ENCODE measurements around the gene FGF18. TPM values are rescaled to one million over a fixed set of nuclear protein-coding genes. Genes with fewer than 3 reads are reported as not detected.

Gene FGF18
- total and polyA plus RNA-seq, 10 of the 15 experiments (the other 5 are each of a cell fraction or from before 2014, with no cell fraction given), result 0.03 to 0.10 (median 0.06) TPM; not detected in 5

DNA sequence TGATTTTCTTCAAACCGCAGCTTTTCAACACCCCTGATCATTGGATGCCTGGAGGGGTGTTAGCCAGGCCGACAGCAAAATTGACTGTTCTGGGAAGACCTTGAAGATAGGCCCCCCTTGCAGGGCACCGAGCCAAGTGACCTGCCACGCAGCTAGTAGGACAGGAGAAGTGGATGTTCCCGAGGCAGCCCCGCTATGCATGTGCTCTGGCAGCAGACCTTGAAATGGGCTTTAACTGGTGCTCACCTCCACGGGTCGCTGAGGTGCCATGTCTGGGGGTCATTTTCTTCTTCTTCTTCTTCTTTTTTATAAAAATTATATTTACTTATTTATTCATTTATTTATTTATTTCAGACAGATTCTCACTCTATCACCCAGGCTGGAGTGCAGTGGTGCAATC, 12.6 kb downstream of the FGF18 start:
- FAIRE-seq, result no peak
- no peaks in the 10 kb centered on the region for H3K79me2 ChIP-seq (ENCODE audit: control insufficient read depth, insufficient read depth, low read length)
- RAD21 ChIA-PET (ENCODE audit: unreplicated experiment), result no interaction called here
- TF ChIP-seq LARP7 (IDR thresholded peaks at IDR 0.05), result no peak
- TF ChIP-seq PML (IDR thresholded peaks at IDR 0.05; ENCODE audit: low read length), result no peak
- no peak for TF ChIP-seq NFYA (IDR thresholded peaks at IDR 0.05; ENCODE audit: borderline replicate concordance, low read depth, low read length)
- no peak for TF ChIP-seq EP300 (IDR thresholded peaks at IDR 0.05; ENCODE audit: borderline replicate concordance in 1 of 2, control insufficient read depth in 1 of 2, low read depth in 2 of 2, low read length in 2 of 2)
- no peak for TF ChIP-seq ZSCAN29 (IDR thresholded peaks at IDR 0.05)
- TF ChIP-seq, protein P1, sequence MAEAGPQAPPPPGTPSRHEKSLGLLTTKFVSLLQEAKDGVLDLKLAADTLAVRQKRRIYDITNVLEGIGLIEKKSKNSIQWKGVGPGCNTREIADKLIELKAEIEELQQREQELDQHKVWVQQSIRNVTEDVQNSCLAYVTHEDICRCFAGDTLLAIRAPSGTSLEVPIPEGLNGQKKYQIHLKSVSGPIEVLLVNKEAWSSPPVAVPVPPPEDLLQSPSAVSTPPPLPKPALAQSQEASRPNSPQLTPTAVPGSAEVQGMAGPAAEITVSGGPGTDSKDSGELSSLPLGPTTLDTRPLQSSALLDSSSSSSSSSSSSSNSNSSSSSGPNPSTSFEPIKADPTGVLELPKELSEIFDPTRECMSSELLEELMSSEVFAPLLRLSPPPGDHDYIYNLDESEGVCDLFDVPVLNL (IDR thresholded peaks at IDR 0.05; ENCODE audit: low read depth, low read length), result no peak
- TF ChIP-seq POLR2AphosphoS2 (IDR thresholded peaks at IDR 0.05; ENCODE audit: low read depth, low read length), result no peak
- TF ChIP-seq ESRRA (IDR thresholded peaks at IDR 0.05; ENCODE audit: low read length), result no peak
- TF ChIP-seq IKZF1 (conservative IDR thresholded peaks at IDR 0.05), result no peak
- no peak for TF ChIP-seq GATAD2B (conservative IDR thresholded peaks at IDR 0.05; ENCODE audit: low read depth)
- no peak for TF ChIP-seq POU2F2 (IDR thresholded peaks at IDR 0.05; ENCODE audit: borderline replicate concordance, low read depth, low read length)
- no peak for ATAC-seq
- POLR2A ChIA-PET, result no interaction called here
- H3K27me3 ChIP-seq (replicated peaks in 1 of 2; ENCODE audit: control insufficient read depth in 2 of 2, insufficient read depth in 2 of 2, low read length in 1 of 2), result no peaks in the 10 kb centered on the region; a peak in 1 of 4 replicates
- no peak overlapping the region for H3K4me3 ChIP-seq
- SMC1A ChIA-PET (ENCODE audit: uncharacterized antibody, unreplicated experiment), result no interaction called here
- DNase-seq (ENCODE audit: low read depth, low spot score), result no peak
- WGBS (ENCODE audit: insufficient coverage, insufficient replicate concordance, low lambda C conversion rate, missing lambda C conversion rate), result 30% methylated on average over 8 of the region's 8 CpGs
- H3K27ac ChIP-seq (ENCODE audit: control insufficient read depth, insufficient read depth), result no peak overlapping the region
- no peak overlapping the region for H3K9ac ChIP-seq (ENCODE audit: control insufficient read depth, insufficient read depth, low read length)
- H2AFZ ChIP-seq (ENCODE audit: control insufficient read depth, low read depth, low read length), result no peak overlapping the region
- no peaks in the 10 kb centered on the region for H4K20me1 ChIP-seq (ENCODE audit: control insufficient read depth, insufficient read depth)
- no TSS peak for BruUV-seq (replicated peaks)
- in situ Hi-C loops (cut with MboI), result no loop called here
- no peaks in the 10 kb centered on the region for H3K36me3 ChIP-seq (ENCODE audit: control insufficient read depth in 2 of 2, insufficient read depth in 2 of 2, low read length in 1 of 2)
- CTCF ChIA-PET, result no interaction called here
- no peaks in the 10 kb centered on the region for H3K4me1 ChIP-seq (ENCODE audit: control insufficient read depth, insufficient read depth, low read length)
- H3K9me3 ChIP-seq (replicated peaks; ENCODE audit: control insufficient read depth, insufficient read depth, low read length), result no peaks in the 10 kb centered on the region
- no peak overlapping the region for H3K4me2 ChIP-seq (ENCODE audit: control insufficient read depth, insufficient read depth)
- intact Hi-C loops (cut with micrococcal nuclease; ENCODE audit: unreplicated experiment), result no loop called here
